B cell (primary cell): ENCODE measurements around the gene CCDC97. TPM values are rescaled to one million over a fixed set of nuclear protein-coding genes. Genes with fewer than 3 reads are reported as not detected.

Experiments used
- ATAC-seq: fragments of 200-7000 bp; cut with Tn5 transposase; one replicate; pipeline ENCODE4 v1.10.0; 2021; ENCODE audit warnings: low read depth, mild to moderate bottlenecking, moderate number of reproducible peaks, moderate library complexity
- CTCF ChIA-PET: fragments of 350-600 bp; sonication (Branson Sonifier 250); formaldehyde crosslinking; loops from one replicate; lab custom pipeline; 2021; ENCODE audit warnings: antibody characterized with exemption, inconsistent platforms; lab: Charles Lee
- POLR2A ChIA-PET: fragments of 350-600 bp; sonication (Branson Sonifier 250); formaldehyde crosslinking; loops from one replicate; lab custom pipeline; 2021; ENCODE audit warnings: antibody characterized with exemption; lab: Charles Lee
- DNase-seq: peaks from one replicate; pipeline ENCODE4 v3.0.0; 2013
- H2AFZ ChIP-seq: 2 replicates; pipeline ENCODE4 v1.6.1; 2012; ENCODE audit warnings: mild to moderate bottlenecking, low read depth, low read length; ENCODE audit not compliant: insufficient read depth, poor library complexity, severe bottlenecking
- H3K27ac ChIP-seq, 2 donors: 1 replicate in 1 of 2; 2 replicates in 1 of 2; pipeline ENCODE4 v1.5.1; 2012 to 2013; ENCODE audit warnings: low read length in 2 of 2, mild to moderate bottlenecking in 2 of 2, moderate library complexity in 1 of 2
- H3K27me3 ChIP-seq, 4 experiments: fragments of 200-600 bp in 1 of 4; sonication (generic) in 1 of 4; replicated peaks in 1 of 4; 1 replicate in 2 of 4; 2 replicates in 2 of 4; pipeline versions ENCODE4 v1.6.1 to v1.7.0; 2013 to 2016; ENCODE audit warnings: low read length in 3 of 4, mild to moderate bottlenecking in 2 of 4, mixed read lengths in 1 of 4, moderate library complexity in 1 of 4; ENCODE audit not compliant: insufficient read depth in 4 of 4, control insufficient read depth in 3 of 4; ENCODE audit errors: control extremely low read depth in 1 of 4
- H3K36me3 ChIP-seq, 2 experiments: replicated peaks in 1 of 2; 1 replicate in 1 of 2; 2 replicates in 1 of 2; pipeline versions ENCODE4 v1.6.1 to v1.7.1; 2013; ENCODE audit warnings: low read length in 1 of 2; ENCODE audit not compliant: insufficient read depth in 2 of 2, control insufficient read depth in 1 of 2; ENCODE audit errors: control extremely low read depth in 1 of 2, extremely low read depth in 1 of 2
- H3K4me1 ChIP-seq, 2 donors: fragments of 200-600 bp in 1 of 2; sonication (generic) in 1 of 2; 1 replicate in 1 of 2; 2 replicates in 1 of 2; pipeline versions ENCODE4 v1.5.1 to v1.6.1; 2013 to 2017; ENCODE audit warnings: low read length in 2 of 2; ENCODE audit not compliant: control insufficient read depth in 2 of 2, insufficient read depth in 2 of 2
- H3K4me2 ChIP-seq: replicated peaks from 2 replicates; pipeline ENCODE3; 2012; ENCODE audit warnings: mild to moderate bottlenecking, low read depth, low read length; ENCODE audit not compliant: poor library complexity, severe bottlenecking
- H3K4me3 ChIP-seq, 5 experiments: fragments of 200-600 bp in 1 of 5; sonication (generic) in 1 of 5; 1 replicate in 3 of 5; 2 replicates in 2 of 5; pipeline versions ENCODE4 v1.5.1 to v1.7.0; 2011 to 2016; ENCODE audit warnings: low read length in 4 of 5, mild to moderate bottlenecking in 4 of 5, low read depth in 2 of 5, control low read depth in 1 of 5, moderate library complexity in 1 of 5; ENCODE audit not compliant: insufficient read depth in 1 of 5; ENCODE audit errors: control extremely low read depth in 1 of 5, extremely low read depth in 1 of 5
- H3K79me2 ChIP-seq: fragments of 200-600 bp; sonication (generic); one replicate; pipeline ENCODE4 v1.6.0; 2016; ENCODE audit warnings: low read length; ENCODE audit not compliant: control insufficient read depth, insufficient read depth
- H3K9ac ChIP-seq: fragments of 200-600 bp; sonication (generic); 2 replicates; pipeline ENCODE4 v1.6.1; 2017; ENCODE audit warnings: mild to moderate bottlenecking, low read length, moderate library complexity
- H3K9me3 ChIP-seq, 3 donors: one replicate each; pipeline versions ENCODE4 v1.6.1 to v1.7.1; 2013; ENCODE audit warnings: low read length in 2 of 3; ENCODE audit not compliant: control insufficient read depth in 2 of 3, insufficient read depth in 1 of 3; ENCODE audit errors: control extremely low read depth in 1 of 3
- H4K20me1 ChIP-seq: 2 replicates; pipeline ENCODE4 v1.6.0; 2012; ENCODE audit warnings: mild to moderate bottlenecking, low read length; ENCODE audit not compliant: insufficient read depth, control insufficient read depth, poor library complexity, severe bottlenecking
- H3K27ac Mint-ChIP-seq: one replicate; pipeline ENCODE4 v1.8.0; 2021; ENCODE audit warnings: mixed read lengths
- H3K27me3 Mint-ChIP-seq: one replicate; pipeline ENCODE4 v1.8.0; 2021; ENCODE audit warnings: mixed read lengths
- H3K4me1 Mint-ChIP-seq: one replicate; pipeline ENCODE4 v1.8.0; 2021; ENCODE audit warnings: mixed read lengths
- H3K4me3 Mint-ChIP-seq: one replicate; pipeline ENCODE4 v1.8.0; 2021; ENCODE audit warnings: mixed read lengths
- H3K9me3 Mint-ChIP-seq: one replicate; pipeline ENCODE4 v1.8.0; 2022; ENCODE audit warnings: mixed read lengths; ENCODE audit not compliant: insufficient read depth
- EZH2 ChIP-seq: IDR thresholded peaks from 2 replicates; pipeline ENCODE4 v1.6.1; 2012; ENCODE audit warnings: borderline replicate concordance, low read depth, mild to moderate bottlenecking, moderate library complexity, low read length; ENCODE audit not compliant: insufficient read depth, poor library complexity, severe bottlenecking
- WGBS: methylation state at CpG from one replicate; pipeline ENCODE4 v1.1.5; 2013; ENCODE audit warnings: missing lambda C conversion rate; ENCODE audit not compliant: insufficient coverage; 5-methylcytosine and 5-hydroxymethylcytosine counted together
- intact Hi-C: fragments of 100-400 bp; cut with micrococcal nuclease; formaldehyde crosslinking; loops from one replicate; pipeline ENCODE4 v1.10.0; 2022
- polyA plus RNA-seq: library from polyadenylated mRNA; depleted of rRNA; stranded (reverse); fragments of >200 nt; gene quantifications from 2 replicates; pipeline ENCODE4 v1.2.3, GENCODE V29; 2012
- total RNA-seq, 2 donors: library from RNA; stranded (reverse); fragments of 120-200 nt in 1 of 2; gene quantifications; 1 replicate in 1 of 2; 2 replicates in 1 of 2; pipeline versions ENCODE4 v1.2.3 to v1.2.4, GENCODE V29; 2013 to 2022
- TF ChIP-seq, protein P1 (sequence below): fragments of 200-600 bp; IDR thresholded peaks from one replicate; pipeline ENCODE4 v1.8.0; 2022; ENCODE audit warnings: antibody characterized with exemption, mild to moderate bottlenecking

The CCDC97 gene
- total and polyA plus RNA-seq, 2 donors (not counting 1 experiment from before 2014, with no cell fraction given), result 16.3 to 68.3 TPM

DNA sequence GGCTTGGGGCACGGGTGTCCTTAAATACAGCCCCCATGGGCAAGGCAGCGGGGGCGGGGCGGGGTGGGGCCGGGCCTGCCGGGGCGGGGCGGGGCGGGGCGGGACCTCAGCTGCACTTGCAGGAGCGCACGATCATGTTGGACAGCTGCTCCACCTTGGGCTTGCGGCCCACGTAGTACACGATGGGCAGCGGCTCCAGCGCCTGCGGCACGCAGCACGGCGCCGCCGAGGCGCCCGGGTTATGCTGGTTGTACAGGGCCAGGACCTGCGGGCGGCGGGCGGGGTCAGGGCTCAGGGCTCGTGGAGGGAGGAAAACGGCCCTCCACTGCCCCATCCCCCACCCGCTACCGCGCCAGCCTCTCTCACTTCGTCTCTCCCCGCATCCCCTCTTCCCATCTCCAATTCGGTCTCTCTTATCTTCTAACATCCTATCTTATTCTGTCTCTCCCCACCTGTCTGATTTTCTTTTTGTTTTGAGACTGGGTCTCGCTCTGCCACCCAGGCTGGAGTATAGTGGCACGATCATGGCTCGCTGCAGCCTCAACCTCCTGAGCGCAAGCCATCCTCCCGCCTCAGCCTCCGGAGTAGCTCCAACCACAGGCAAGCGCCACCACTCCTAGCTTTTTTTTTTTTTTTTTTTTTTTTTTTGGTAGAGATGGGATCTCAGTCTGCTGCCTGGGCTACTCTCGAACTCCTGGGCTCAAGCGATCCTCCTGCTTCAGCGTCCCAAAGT, 21.1 kb downstream of the CCDC97 start:
- peaks cover 45% of the 10 kb centered on the region for H4K20me1 ChIP-seq
- 96% methylated on average over 32 of the region's 47 CpGs for WGBS
- no peaks in the 10 kb centered on the region for H3K27me3 ChIP-seq
- intact Hi-C loops, result no loop called here
- H3K4me3 ChIP-seq, result no peak overlapping the region
- H2AFZ ChIP-seq, result no peak overlapping the region
- no peaks in the 10 kb centered on the region for H3K27me3 Mint-ChIP-seq
- peak overlapping the region in 1 of 2 donors; percentile 27 for H3K27ac ChIP-seq
- H3K4me3 Mint-ChIP-seq, result no peak overlapping the region
- peaks cover 61% of the 10 kb centered on the region for H3K4me1 Mint-ChIP-seq
- ATAC-seq (no peak), DNase-seq (no peak)
- no peak overlapping the region for H3K9ac ChIP-seq
- POLR2A ChIA-PET, result interaction anchor here (0.6 kb wide), 1 partner anchor 1106 kb away, joined by 5 read pairs; no protein-coding TSS in a partner anchor
- no peaks in the 10 kb centered on the region for H3K9me3 Mint-ChIP-seq
- H3K79me2 ChIP-seq, result peaks cover 28% of the 10 kb centered on the region
- H3K4me2 ChIP-seq, result no peak overlapping the region
- H3K9me3 ChIP-seq, result no peaks in the 10 kb centered on the region
- TF ChIP-seq, protein P1, sequence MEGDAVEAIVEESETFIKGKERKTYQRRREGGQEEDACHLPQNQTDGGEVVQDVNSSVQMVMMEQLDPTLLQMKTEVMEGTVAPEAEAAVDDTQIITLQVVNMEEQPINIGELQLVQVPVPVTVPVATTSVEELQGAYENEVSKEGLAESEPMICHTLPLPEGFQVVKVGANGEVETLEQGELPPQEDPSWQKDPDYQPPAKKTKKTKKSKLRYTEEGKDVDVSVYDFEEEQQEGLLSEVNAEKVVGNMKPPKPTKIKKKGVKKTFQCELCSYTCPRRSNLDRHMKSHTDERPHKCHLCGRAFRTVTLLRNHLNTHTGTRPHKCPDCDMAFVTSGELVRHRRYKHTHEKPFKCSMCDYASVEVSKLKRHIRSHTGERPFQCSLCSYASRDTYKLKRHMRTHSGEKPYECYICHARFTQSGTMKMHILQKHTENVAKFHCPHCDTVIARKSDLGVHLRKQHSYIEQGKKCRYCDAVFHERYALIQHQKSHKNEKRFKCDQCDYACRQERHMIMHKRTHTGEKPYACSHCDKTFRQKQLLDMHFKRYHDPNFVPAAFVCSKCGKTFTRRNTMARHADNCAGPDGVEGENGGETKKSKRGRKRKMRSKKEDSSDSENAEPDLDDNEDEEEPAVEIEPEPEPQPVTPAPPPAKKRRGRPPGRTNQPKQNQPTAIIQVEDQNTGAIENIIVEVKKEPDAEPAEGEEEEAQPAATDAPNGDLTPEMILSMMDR, result no peak
- no peak for TF ChIP-seq EZH2
- H3K36me3 ChIP-seq, result peaks cover 3 to 49% of the 10 kb centered on the region in 2 experiments
- CTCF ChIA-PET, result interaction anchor here (1.5 kb wide), 1 partner anchor 18 kb away, joined by 4 read pairs; no protein-coding TSS in a partner anchor
- peak overlapping the region; percentile 37 for H3K27ac Mint-ChIP-seq
- peaks cover 53 to 67% of the 10 kb centered on the region in 2 donors for H3K4me1 ChIP-seq

- peaks cover 34% of the 10 kb centered on the region for H3K79me2 ChIP-seq
- peaks cover 54% of the 10 kb centered on the region for H3K4me1 Mint-ChIP-seq
- 96% methylated on average over 16 of the region's 16 CpGs for WGBS
These were observed 22.0 kb downstream of the CCDC97 start for GRCh38 chr19:41332000-41332399.

More at GRCh38 chr19:41332000-41332399, 22.0 kb downstream of the CCDC97 start:
- intact Hi-C loops, result no loop called here
- Histone ChIP-seq H3K9ac (no peak overlapping the region), H2AFZ (no peak overlapping the region), H3K36me3 (peaks cover 3 to 54% of the 10 kb centered on the region in 2 experiments), H3K4me2 (no peak overlapping the region), H4K20me1 (peaks cover 45% of the 10 kb centered on the region), H3K27ac (peak overlapping the region in 1 of 2 donors; percentile 27), H3K9me3 (no peaks in the 10 kb centered on the region), H3K27me3 (no peaks in the 10 kb centered on the region), H3K4me3 (no peak overlapping the region), H3K4me1 (peaks cover 45 to 62% of the 10 kb centered on the region in 2 donors)
- CTCF ChIA-PET, result interaction anchor here (1.5 kb wide), 1 partner anchor 17 kb away, joined by 4 read pairs; no protein-coding TSS in a partner anchor
- no peak for TF ChIP-seq EZH2
- TF ChIP-seq, protein P1, result no peak
- H3K27me3 Mint-ChIP-seq, result no peaks in the 10 kb centered on the region
- POLR2A ChIA-PET, result no interaction called here
- DNase-seq (no peak), ATAC-seq (no peak)
- H3K27ac Mint-ChIP-seq, result peak overlapping the region; percentile 1
- no peaks in the 10 kb centered on the region for H3K9me3 Mint-ChIP-seq
- H3K4me3 Mint-ChIP-seq, result no peak overlapping the region
